ENCODE data around the gene MORN1.

Gene MORN1

DNA sequence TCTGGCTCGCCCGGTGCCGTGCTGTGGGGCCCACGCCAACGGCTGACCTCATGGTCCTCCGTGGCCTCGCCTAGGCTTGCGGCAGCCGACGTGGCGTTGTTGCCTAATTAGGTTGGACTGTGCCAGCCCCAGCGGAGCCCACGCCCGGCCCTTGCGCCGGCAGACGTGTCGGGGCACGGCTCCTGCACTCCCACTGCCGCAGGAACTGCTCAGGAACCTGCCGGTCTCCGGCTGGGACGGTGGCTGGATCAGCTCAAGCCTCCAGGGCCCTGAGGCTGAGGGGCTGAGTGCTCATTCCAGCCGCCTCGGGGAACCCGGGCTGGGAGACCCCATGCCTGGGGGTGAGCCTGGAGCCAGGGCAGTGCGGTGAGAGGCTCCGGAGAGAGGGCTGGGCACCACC, 37.1 kb upstream of the MORN1 start:
- no peak overlapping the region for H3K9ac ChIP-seq (ENCODE audit: insufficient read length)
- no peaks in the 10 kb centered on the region for H3K36me3 ChIP-seq (ENCODE audit: insufficient read depth, low read length)
- no peak for TF ChIP-seq POLR2AphosphoS5 (IDR thresholded peaks at IDR 0.05; ENCODE audit: borderline replicate concordance, low read depth, low read length)
- TF ChIP-seq EZH2 (IDR thresholded peaks at IDR 0.05), result no peak
- no peak for TF ChIP-seq FOXP2 (optimal IDR thresholded peaks at IDR 0.05; ENCODE audit: control extremely low read depth, extremely low read length, insufficient read depth)
- no peak overlapping the region for H3K27ac ChIP-seq
- DNase-seq (ENCODE audit: low read depth, low spot score), result no peak
- H3K9me3 ChIP-seq (ENCODE audit: low read depth, low read length), result no peaks in the 10 kb centered on the region
- no peak overlapping the region for H3K4me3 ChIP-seq

DNA sequence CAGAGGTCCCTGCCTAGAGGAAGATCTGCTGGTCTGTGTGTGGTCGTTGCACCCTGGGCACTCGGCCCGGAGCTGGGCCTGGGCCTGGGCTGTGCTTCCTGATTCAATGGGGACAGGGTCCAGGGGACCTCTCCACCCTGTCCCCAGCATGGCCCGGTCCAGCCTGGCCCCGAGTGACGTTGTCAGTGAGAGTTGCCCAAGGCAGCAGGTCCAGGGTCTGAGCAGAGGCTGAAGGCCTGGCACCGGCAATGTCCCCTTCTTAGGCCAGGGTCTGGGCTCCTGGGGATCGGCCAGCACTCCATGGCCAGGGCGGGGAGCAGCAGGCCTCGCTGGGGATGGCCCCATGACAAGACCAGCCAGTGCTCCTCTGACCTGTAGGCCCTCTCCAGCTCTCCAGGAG, 36.6 kb upstream of the MORN1 start:
- no peak for DNase-seq (ENCODE audit: low read depth, low spot score)
- H3K36me3 ChIP-seq (ENCODE audit: insufficient read depth, low read length), result no peaks in the 10 kb centered on the region
- H3K9ac ChIP-seq (ENCODE audit: insufficient read length), result no peak overlapping the region
- no peak overlapping the region for H3K4me3 ChIP-seq
- H3K27ac ChIP-seq, result no peak overlapping the region
- no peaks in the 10 kb centered on the region for H3K9me3 ChIP-seq (ENCODE audit: low read depth, low read length)
- no peak for TF ChIP-seq EZH2 (IDR thresholded peaks at IDR 0.05)
- TF ChIP-seq FOXP2 (optimal IDR thresholded peaks at IDR 0.05; ENCODE audit: control extremely low read depth, extremely low read length, insufficient read depth), result no peak
- TF ChIP-seq POLR2AphosphoS5 (IDR thresholded peaks at IDR 0.05; ENCODE audit: borderline replicate concordance, low read depth, low read length), result no peak

DNA sequence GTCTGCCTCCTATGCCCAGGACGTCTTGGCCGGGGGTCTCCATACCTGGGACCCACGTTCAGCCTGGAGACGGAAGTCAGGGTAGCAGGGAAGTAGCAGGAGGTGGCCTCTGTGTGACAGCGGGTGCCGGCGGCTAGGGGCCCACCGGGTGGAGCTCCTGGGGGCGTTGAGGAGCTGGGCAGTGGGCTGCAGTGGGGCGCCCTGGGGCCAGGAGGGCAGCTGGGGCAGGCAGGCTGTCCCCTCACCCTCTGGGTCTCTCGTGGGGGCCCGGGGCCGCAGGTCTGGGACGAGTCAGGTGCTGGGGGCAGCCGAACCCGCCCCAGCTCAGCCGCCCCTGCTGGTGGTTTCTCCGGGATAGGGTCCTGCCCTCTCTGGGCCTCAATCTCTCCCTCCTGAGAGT, 35.7 kb upstream of the MORN1 start:
- no peak overlapping the region for H3K9ac ChIP-seq (ENCODE audit: insufficient read length)
- no peak for DNase-seq (ENCODE audit: low read depth, low spot score)
- H3K36me3 ChIP-seq (ENCODE audit: insufficient read depth, low read length), result no peaks in the 10 kb centered on the region
- H3K9me3 ChIP-seq (ENCODE audit: low read depth, low read length), result no peaks in the 10 kb centered on the region
- H3K4me3 ChIP-seq, result no peak overlapping the region
- TF ChIP-seq POLR2AphosphoS5 (IDR thresholded peaks at IDR 0.05; ENCODE audit: borderline replicate concordance, low read depth, low read length) (no peak), FOXP2 (optimal IDR thresholded peaks at IDR 0.05; ENCODE audit: control extremely low read depth, extremely low read length, insufficient read depth) (no peak), EZH2 (IDR thresholded peaks at IDR 0.05) (no peak)
- H3K27ac ChIP-seq, result no peak overlapping the region

DNA sequence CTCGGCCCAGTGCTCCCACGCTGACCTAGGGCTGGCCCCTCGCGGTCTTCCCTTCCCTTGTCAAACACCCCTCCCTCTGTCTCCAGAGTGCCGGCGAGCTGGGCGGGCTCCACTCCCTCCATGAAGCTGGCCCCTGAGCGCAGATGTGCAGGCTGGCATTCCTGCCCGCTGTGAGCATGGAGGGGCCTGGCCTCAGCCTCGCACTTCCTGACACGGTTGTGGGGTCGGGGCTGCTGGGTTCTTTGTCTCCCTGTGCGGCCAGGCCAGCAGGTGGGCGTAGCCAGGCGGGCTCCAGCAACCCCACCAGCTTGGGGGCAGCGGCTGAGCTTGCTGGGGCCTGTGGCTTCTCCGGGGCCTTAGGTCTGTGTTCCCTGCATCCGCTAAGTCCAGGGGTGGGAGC, 35.2 kb upstream of the MORN1 start:
- no peaks in the 10 kb centered on the region for H3K9me3 ChIP-seq (ENCODE audit: low read depth, low read length)
- DNase-seq (ENCODE audit: low read depth, low spot score), result no peak
- H3K27ac ChIP-seq, result no peak overlapping the region
- no peak overlapping the region for H3K4me3 ChIP-seq
- H3K9ac ChIP-seq (ENCODE audit: insufficient read length), result no peak overlapping the region
- no peaks in the 10 kb centered on the region for H3K36me3 ChIP-seq (ENCODE audit: insufficient read depth, low read length)
- TF ChIP-seq FOXP2 (optimal IDR thresholded peaks at IDR 0.05; ENCODE audit: control extremely low read depth, extremely low read length, insufficient read depth), result no peak
- TF ChIP-seq EZH2 (IDR thresholded peaks at IDR 0.05), result no peak
- TF ChIP-seq POLR2AphosphoS5 (IDR thresholded peaks at IDR 0.05; ENCODE audit: borderline replicate concordance, low read depth, low read length), result no peak

DNA sequence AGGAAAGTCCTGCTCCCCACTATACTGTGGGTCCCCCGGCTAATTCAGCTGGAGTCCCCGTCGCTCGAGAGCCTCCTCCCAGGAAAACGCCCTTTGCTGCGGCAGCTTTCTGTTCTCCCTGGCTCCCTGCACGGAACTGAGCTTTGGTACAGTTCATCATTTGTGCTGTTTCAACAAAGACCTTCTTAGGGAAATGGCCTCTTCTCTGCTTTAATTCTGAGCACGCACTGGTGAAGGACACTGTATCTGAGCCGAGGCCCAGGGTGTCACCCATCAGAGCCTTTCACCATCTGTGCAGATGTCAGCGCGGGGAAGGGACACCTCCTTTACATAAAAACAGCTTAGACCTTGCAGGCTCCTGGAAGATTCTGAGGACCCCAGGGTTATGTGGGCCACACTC, 34.5 kb upstream of the MORN1 start:
- H3K9ac ChIP-seq (ENCODE audit: insufficient read length), result no peak overlapping the region
- H3K36me3 ChIP-seq (ENCODE audit: insufficient read depth, low read length), result no peaks in the 10 kb centered on the region
- no peak for TF ChIP-seq POLR2AphosphoS5 (IDR thresholded peaks at IDR 0.05; ENCODE audit: borderline replicate concordance, low read depth, low read length)
- no peak for TF ChIP-seq EZH2 (IDR thresholded peaks at IDR 0.05)
- no peak for TF ChIP-seq FOXP2 (optimal IDR thresholded peaks at IDR 0.05; ENCODE audit: control extremely low read depth, extremely low read length, insufficient read depth)
- no peaks in the 10 kb centered on the region for H3K9me3 ChIP-seq (ENCODE audit: low read depth, low read length)
- H3K4me3 ChIP-seq, result no peak overlapping the region
- H3K27ac ChIP-seq, result no peak overlapping the region
- no peak for DNase-seq (ENCODE audit: low read depth, low spot score)

DNA sequence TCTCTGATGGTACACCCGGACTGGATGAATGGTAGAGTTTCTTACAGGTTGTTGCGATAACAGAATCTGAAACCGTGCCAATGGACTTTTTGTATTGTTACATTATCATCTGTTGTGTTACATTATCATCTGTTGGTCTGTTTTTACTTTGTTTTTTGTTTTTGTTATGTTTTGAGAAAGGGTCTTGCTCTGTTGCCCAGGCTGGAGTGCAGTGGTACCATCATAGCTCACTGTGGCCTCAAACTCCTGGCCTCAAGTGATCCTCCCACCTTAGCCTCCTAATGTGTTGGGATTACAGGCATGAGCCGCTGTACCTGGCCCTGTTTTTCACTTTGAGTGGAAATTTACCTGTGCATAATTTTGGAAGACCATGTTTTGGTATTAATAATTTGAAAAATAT, 31.2 kb upstream of the MORN1 start:
- no peak overlapping the region for H3K27ac ChIP-seq
- no peak overlapping the region for H3K9ac ChIP-seq (ENCODE audit: insufficient read length)
- no peaks in the 10 kb centered on the region for H3K9me3 ChIP-seq (ENCODE audit: low read depth, low read length)
- TF ChIP-seq EZH2 (IDR thresholded peaks at IDR 0.05) (no peak), FOXP2 (optimal IDR thresholded peaks at IDR 0.05; ENCODE audit: control extremely low read depth, extremely low read length, insufficient read depth) (no peak), POLR2AphosphoS5 (IDR thresholded peaks at IDR 0.05; ENCODE audit: borderline replicate concordance, low read depth, low read length) (no peak)
- no peak overlapping the region for H3K4me3 ChIP-seq
- DNase-seq (ENCODE audit: low read depth, low spot score), result no peak
- H3K36me3 ChIP-seq (ENCODE audit: insufficient read depth, low read length), result no peaks in the 10 kb centered on the region

DNA sequence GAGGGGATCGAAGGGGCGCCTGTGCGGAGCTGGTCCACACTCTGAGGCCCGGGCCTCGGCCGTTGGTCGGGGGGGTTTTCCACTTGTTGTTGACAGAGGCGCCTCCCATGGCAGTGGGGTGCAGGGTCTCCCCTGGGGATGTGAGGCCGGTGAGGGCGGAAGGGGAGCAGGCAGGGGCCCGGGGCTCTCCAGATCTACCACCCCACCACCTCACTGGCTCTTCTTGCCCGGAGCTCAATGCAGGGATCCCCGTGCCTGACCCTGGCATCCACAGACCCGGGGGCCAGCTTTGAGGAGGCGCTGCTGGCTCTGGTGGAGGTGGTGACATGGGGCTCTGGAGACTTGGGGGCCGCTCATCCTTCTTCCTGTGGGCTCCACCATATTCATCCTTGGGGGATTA, 28.1 kb upstream of the MORN1 start:
- Histone ChIP-seq H3K27ac (no peak overlapping the region), H3K36me3 (ENCODE audit: insufficient read depth, low read length) (no peaks in the 10 kb centered on the region), H3K9ac (ENCODE audit: insufficient read length) (no peak overlapping the region), H3K9me3 (ENCODE audit: low read depth, low read length) (no peaks in the 10 kb centered on the region), H3K4me3 (no peak overlapping the region)
- no peak for DNase-seq (ENCODE audit: low read depth, low spot score)
- TF ChIP-seq FOXP2 (optimal IDR thresholded peaks at IDR 0.05; ENCODE audit: control extremely low read depth, extremely low read length, insufficient read depth), result no peak
- no peak for TF ChIP-seq POLR2AphosphoS5 (IDR thresholded peaks at IDR 0.05; ENCODE audit: borderline replicate concordance, low read depth, low read length)
- no peak for TF ChIP-seq EZH2 (IDR thresholded peaks at IDR 0.05)

DNA sequence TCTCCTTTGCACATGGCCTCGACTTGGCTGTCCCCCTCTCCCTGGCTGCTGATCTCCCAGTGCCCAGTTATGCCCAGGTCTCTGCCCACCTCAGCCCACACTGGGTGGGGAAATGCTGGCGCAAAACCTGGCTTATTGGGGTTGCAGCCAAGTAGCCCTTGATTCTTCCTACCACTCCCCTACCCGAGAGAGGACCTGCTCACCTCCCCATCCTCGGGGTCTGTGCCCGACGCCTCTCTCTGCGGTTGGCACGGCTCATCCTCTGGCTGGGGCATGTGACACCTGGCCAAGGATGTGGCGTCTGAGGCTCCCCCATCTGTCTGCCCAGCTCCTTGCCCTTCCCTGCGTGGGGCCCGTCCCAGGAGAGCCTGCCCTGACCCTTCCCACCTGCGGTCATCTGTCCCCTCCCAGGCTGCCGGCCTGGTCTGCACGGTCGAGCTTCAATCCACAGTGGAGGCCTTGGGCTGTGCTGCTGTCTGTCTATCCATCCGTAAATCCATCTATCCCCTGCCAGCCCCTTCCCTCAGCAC, 27.5 kb upstream of the MORN1 start:
- Histone ChIP-seq H3K9ac (ENCODE audit: insufficient read length) (no peak overlapping the region), H3K36me3 (ENCODE audit: insufficient read depth, low read length) (no peaks in the 10 kb centered on the region), H3K27ac (no peak overlapping the region), H3K4me3 (no peak overlapping the region), H3K9me3 (ENCODE audit: low read depth, low read length) (no peaks in the 10 kb centered on the region)
- no peak for DNase-seq (ENCODE audit: low read depth, low spot score)
- TF ChIP-seq FOXP2 (optimal IDR thresholded peaks at IDR 0.05; ENCODE audit: control extremely low read depth, extremely low read length, insufficient read depth) (no peak), EZH2 (IDR thresholded peaks at IDR 0.05) (no peak), POLR2AphosphoS5 (IDR thresholded peaks at IDR 0.05; ENCODE audit: borderline replicate concordance, low read depth, low read length) (no peak)

DNA sequence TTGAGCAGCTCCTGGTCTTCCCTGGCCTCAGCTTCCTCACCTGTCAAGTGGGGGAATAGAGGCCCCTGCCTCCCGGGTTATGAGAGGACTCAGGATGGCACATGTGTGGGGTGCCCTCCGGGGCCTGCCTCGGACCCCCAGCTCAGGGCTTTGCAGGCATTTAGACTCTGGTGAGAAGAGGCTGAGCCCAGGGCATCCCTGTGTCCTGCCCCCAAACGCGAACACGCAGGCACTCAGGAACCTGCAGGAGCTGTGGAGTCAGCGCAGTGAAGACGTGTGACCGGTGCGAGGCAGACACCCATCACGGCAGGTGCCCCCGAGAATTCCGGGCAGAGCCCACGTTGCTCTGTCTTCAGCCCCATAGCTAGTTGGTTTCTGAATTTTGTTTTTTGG, 26.5 kb upstream of the MORN1 start:
- no peak overlapping the region for H3K9ac ChIP-seq (ENCODE audit: insufficient read length)
- no peaks in the 10 kb centered on the region for H3K9me3 ChIP-seq (ENCODE audit: low read depth, low read length)
- H3K27ac ChIP-seq, result no peak overlapping the region
- no peak overlapping the region for H3K4me3 ChIP-seq
- no peak for TF ChIP-seq POLR2AphosphoS5 (IDR thresholded peaks at IDR 0.05; ENCODE audit: borderline replicate concordance, low read depth, low read length)
- TF ChIP-seq EZH2 (IDR thresholded peaks at IDR 0.05), result no peak
- TF ChIP-seq FOXP2 (optimal IDR thresholded peaks at IDR 0.05; ENCODE audit: control extremely low read depth, extremely low read length, insufficient read depth), result no peak
- H3K36me3 ChIP-seq (ENCODE audit: insufficient read depth, low read length), result no peaks in the 10 kb centered on the region
- no peak for DNase-seq (ENCODE audit: low read depth, low spot score)

Data from SK-N-MC (cell line).